Breast epithelium (tissue), 4 donors: ENCODE measurements around the gene C7. TPM values are rescaled to one million over a fixed set of nuclear protein-coding genes. Genes with fewer than 3 reads are reported as not detected.

Source experiments
- DNase-seq, 2 donors: peaks; one replicate each; pipeline ENCODE4 v3.0.0-alpha.2; 2019; ENCODE audit warnings: low spot score in 2 of 2
- H3K27ac ChIP-seq, 2 donors: fragments of 200-600 bp; sonication (generic) in 1 of 2; one replicate each; pipeline ENCODE4 v1.5.1; 2016 to 2019; ENCODE audit warnings: mild to moderate bottlenecking in 1 of 2
- H3K27me3 ChIP-seq, 2 donors: fragments of 200-600 bp; sonication (generic) in 1 of 2; one replicate each; pipeline versions ENCODE4 v1.5.1 to v1.6.0; 2017 to 2019; ENCODE audit warnings: control low read depth in 1 of 2, mild to moderate bottlenecking in 1 of 2
- H3K36me3 ChIP-seq: fragments of 200-600 bp; one replicate; pipeline ENCODE4 v1.5.1; 2019
- H3K4me1 ChIP-seq, 2 donors: fragments of 200-600 bp; sonication (generic); one replicate each; pipeline ENCODE4 v1.5.1; 2016 to 2019; ENCODE audit warnings: control low read depth in 1 of 2
- H3K4me3 ChIP-seq, 3 donors: fragments of 200-600 bp; sonication (generic); 1 replicate in 2 of 3; 2 replicates in 1 of 3; pipeline ENCODE4 v1.5.1; 2016 to 2019; ENCODE audit warnings: mild to moderate bottlenecking in 3 of 3, moderate library complexity in 2 of 3
- H3K9me3 ChIP-seq, 2 donors: fragments of 200-600 bp; sonication (generic) in 1 of 2; one replicate each; pipeline ENCODE4 v1.5.1; 2016 to 2019; ENCODE audit warnings: control low read depth in 1 of 2
- CTCF ChIP-seq, 3 donors: fragments of 450-650 bp; IDR thresholded peaks; one replicate each; pipeline ENCODE4 v1.5.1; 2016 to 2017; ENCODE audit warnings: antibody characterized with exemption in 3 of 3, mild to moderate bottlenecking in 3 of 3, moderate library complexity in 3 of 3
- POLR2A ChIP-seq: fragments of 450-650 bp; IDR thresholded peaks from one replicate; pipeline ENCODE4 v1.6.1; 2016; ENCODE audit warnings: antibody characterized with exemption, mild to moderate bottlenecking, moderate library complexity
- POLR2AphosphoS5 ChIP-seq, 3 donors: sonication (generic); formaldehyde crosslinking; IDR thresholded peaks; one replicate each; pipeline ENCODE4 v1.6.1; 2017; ENCODE audit warnings: antibody characterized with exemption in 3 of 3
- intact Hi-C: fragments of 100-400 bp; cut with DNase I; formaldehyde crosslinking; loops from one replicate; pipeline ENCODE4 v1.15.1; 2023; ENCODE audit warnings: low total_unique reads
- total RNA-seq, 3 donors: library from RNA; depleted of rRNA; stranded (reverse); fragments of >200 nt; gene quantifications; one replicate each; pipeline ENCODE4 v1.1.0, GENCODE V29; 2016

C7 gene
- total RNA-seq, 3 donors from 2014 or later = 90.1 to 447 (median 109) TPM

GRCh38 chr5:40932766-40933165, 23.5 kb downstream of the C7 start:
- no peak for DNase-seq
- H3K9me3 ChIP-seq = no peaks in the 10 kb centered on the region
- intact Hi-C loops = no loop called here
- no peaks in the 10 kb centered on the region for H3K27me3 ChIP-seq
- peaks cover 4% of the 10 kb centered on the region for H3K36me3 ChIP-seq
- no peaks in the 10 kb centered on the region for H3K4me1 ChIP-seq
- no peak for TF ChIP-seq POLR2A
- no peak for TF ChIP-seq POLR2AphosphoS5 (IDR thresholded peaks at IDR 0.05)
- TF ChIP-seq CTCF (IDR thresholded peaks at IDR 0.05) = no peak
- no peak overlapping the region for H3K4me3 ChIP-seq
- no peak overlapping the region for H3K27ac ChIP-seq

GRCh38 chr5:40937075-40937474, 27.8 kb downstream of the C7 start:
- no peaks in the 10 kb centered on the region for H3K4me1 ChIP-seq
- H3K27ac ChIP-seq = no peak overlapping the region
- H3K27me3 ChIP-seq = no peaks in the 10 kb centered on the region
- DNase-seq = no peak
- H3K36me3 ChIP-seq = peaks cover 4% of the 10 kb centered on the region
- TF ChIP-seq POLR2A (no peak), CTCF (IDR thresholded peaks at IDR 0.05) (no peak)
- no peaks in the 10 kb centered on the region for H3K9me3 ChIP-seq
- intact Hi-C loops = no loop called here
- no peak overlapping the region for H3K4me3 ChIP-seq

GRCh38 chr5:40939753-40940152, 30.5 kb downstream of the C7 start:
- no peaks in the 10 kb centered on the region for H3K36me3 ChIP-seq
- no peaks in the 10 kb centered on the region for H3K27me3 ChIP-seq
- H3K27ac ChIP-seq = no peak overlapping the region
- no peaks in the 10 kb centered on the region for H3K9me3 ChIP-seq
- H3K4me1 ChIP-seq = no peaks in the 10 kb centered on the region
- DNase-seq = no peak
- intact Hi-C loops = no loop called here
- H3K4me3 ChIP-seq = no peak overlapping the region
- TF ChIP-seq POLR2AphosphoS5 (IDR thresholded peaks at IDR 0.05) (no peak), CTCF (IDR thresholded peaks at IDR 0.05) (no peak), POLR2A (no peak)

- Histone ChIP-seq H3K36me3 (no peaks in the 10 kb centered on the region), H3K9me3 (no peaks in the 10 kb centered on the region), H3K27me3 (no peaks in the 10 kb centered on the region), H3K4me1 (no peaks in the 10 kb centered on the region), H3K4me3 (no peak overlapping the region), H3K27ac (no peak overlapping the region)
- no peak for DNase-seq
- intact Hi-C loops = no loop called here
- TF ChIP-seq POLR2AphosphoS5 (IDR thresholded peaks at IDR 0.05) (no peak), POLR2A (no peak), CTCF (IDR thresholded peaks at IDR 0.05) (no peak)
Measured at GRCh38 chr5:40945111-40945510, 35.8 kb downstream of the C7 start.

GRCh38 chr5:40955313-40955712, 46.0 kb downstream of the C7 start:
- Histone ChIP-seq H3K27ac (no peak overlapping the region), H3K27me3 (no peaks in the 10 kb centered on the region), H3K4me3 (no peak overlapping the region), H3K36me3 (no peaks in the 10 kb centered on the region), H3K4me1 (no peaks in the 10 kb centered on the region), H3K9me3 (peaks cover 6 to 12% of the 10 kb centered on the region in 2 donors)
- TF ChIP-seq POLR2A (no peak), CTCF (IDR thresholded peaks at IDR 0.05) (no peak), POLR2AphosphoS5 (IDR thresholded peaks at IDR 0.05) (no peak)
- intact Hi-C loops = no loop called here
- DNase-seq = no peak
